GM19328 (cell line): ENCODE data around the gene FMNL2.

Experiments used
- ATAC-seq: cut with Tn5 transposase; IDR thresholded peaks from one replicate; pipeline ENCODE4 v1.9.1; 2021; ENCODE audit warnings: mild to moderate bottlenecking, moderate library complexity; ENCODE audit not compliant: unreplicated experiment

FMNL2 gene

GRCh38 chr2:152421521-152422370, 86.8 kb downstream of the FMNL2 start:
- ATAC-seq, result no peak

GRCh38 chr2:152423684-152424083, 88.7 kb downstream of the FMNL2 start:
- no peak for ATAC-seq

- ATAC-seq, result no peak
These were observed 91.1 kb downstream of the FMNL2 start for GRCh38 chr2:152425765-152426727.

- ATAC-seq, result no peak
These were observed 91.8 kb downstream of the FMNL2 start for GRCh38 chr2:152426801-152427200.

GRCh38 chr2:152427902-152428301, 92.9 kb downstream of the FMNL2 start:
- no peak for ATAC-seq

GRCh38 chr2:152428800-152429582, 94.0 kb downstream of the FMNL2 start:
- no peak for ATAC-seq

- no peak for ATAC-seq
These were observed 95.9 kb downstream of the FMNL2 start for GRCh38 chr2:152430876-152431275.

GRCh38 chr2:152431370-152432098, 96.6 kb downstream of the FMNL2 start:
- no peak for ATAC-seq

GRCh38 chr2:152432206-152432653, 97.3 kb downstream of the FMNL2 start:
- ATAC-seq, result no peak

- no peak for ATAC-seq
These were observed 97.8 kb downstream of the FMNL2 start for GRCh38 chr2:152432765-152433164.

- ATAC-seq, result no peak
These were observed 98.3 kb downstream of the FMNL2 start for GRCh38 chr2:152433289-152433688.

- ATAC-seq, result no peak
These were observed 98.8 kb downstream of the FMNL2 start for GRCh38 chr2:152433791-152434190.

- ATAC-seq, result no peak
These were observed 99.6 kb downstream of the FMNL2 start for GRCh38 chr2:152434395-152435182.

- no peak for ATAC-seq
These were observed 101.2 kb downstream of the FMNL2 start for GRCh38 chr2:152436148-152436547.

GRCh38 chr2:152437276-152438108, 102.5 kb downstream of the FMNL2 start:
- ATAC-seq, result no peak

- ATAC-seq, result no peak
These were observed 105.1 kb downstream of the FMNL2 start for GRCh38 chr2:152440049-152440448.

GRCh38 chr2:152440460-152440859, 105.5 kb downstream of the FMNL2 start:
- ATAC-seq, result no peak

GRCh38 chr2:152441961-152442360, 107.0 kb downstream of the FMNL2 start:
- no peak for ATAC-seq
